Keratinocyte (primary cell): ENCODE results near the gene FASN. TPM values are rescaled to one million over a fixed set of nuclear protein-coding genes. Genes with fewer than 3 reads are reported as not detected.

Source experiments
- DNase-seq: peaks from one replicate; pipeline ENCODE4 v3.0.0-alpha.2; 2011; ENCODE audit warnings: low read depth, missing footprints, low spot score
- FAIRE-seq: peaks from 2 replicates; lab custom pipeline; 2011; peaks lifted over from hg19 to GRCh38; lab: Jason Lieb, UNC
- H2AFZ ChIP-seq: 2 replicates; pipeline ENCODE4 v1.6.0; 2012; ENCODE audit warnings: low read length, control low read depth, inconsistent platforms; ENCODE audit not compliant: control insufficient read depth
- H3K27ac ChIP-seq: 2 replicates; pipeline ENCODE4 v1.5.1; 2011; ENCODE audit warnings: low read length; ENCODE audit not compliant: control insufficient read depth, insufficient read depth
- H3K27me3 ChIP-seq: 3 replicates; pipeline ENCODE4 v1.6.0; 2011; ENCODE audit warnings: low read length; ENCODE audit not compliant: control insufficient read depth, insufficient read depth; ENCODE audit errors: extremely low read depth
- H3K36me3 ChIP-seq, 2 experiments: 2 replicates in 1 of 2; 3 replicates in 1 of 2; pipeline ENCODE4 v1.5.1; 2011; ENCODE audit warnings: low read length in 2 of 2, mild to moderate bottlenecking in 1 of 2; ENCODE audit not compliant: control insufficient read depth in 2 of 2, insufficient read depth in 2 of 2; ENCODE audit errors: extremely low read depth in 1 of 2
- H3K4me1 ChIP-seq: 3 replicates; pipeline ENCODE4 v1.5.1; 2011; ENCODE audit warnings: low read length; ENCODE audit not compliant: control insufficient read depth, insufficient read depth; ENCODE audit errors: extremely low read depth
- H3K4me2 ChIP-seq: 3 replicates; pipeline ENCODE4 v1.6.0; 2011; ENCODE audit warnings: low read depth, low read length; ENCODE audit not compliant: control insufficient read depth, insufficient read depth; ENCODE audit errors: extremely low read depth
- H3K4me3 ChIP-seq, 3 experiments: fragments of 200-600 bp in 1 of 3; sonication (generic) in 1 of 3; 2 replicates in 2 of 3; 3 replicates in 1 of 3; pipeline ENCODE4 v1.5.1; 2011 to 2016; ENCODE audit warnings: low read length in 3 of 3, mild to moderate bottlenecking in 3 of 3, control low read depth in 2 of 3, inconsistent platforms in 1 of 3, low read depth in 1 of 3, mixed read lengths in 1 of 3, mixed run types in 1 of 3, moderate library complexity in 1 of 3; ENCODE audit not compliant: control insufficient read depth in 2 of 3, insufficient read depth in 2 of 3; ENCODE audit errors: extremely low read depth in 1 of 3
- H3K79me2 ChIP-seq: 2 replicates; pipeline ENCODE4 v1.6.0; 2012; ENCODE audit warnings: low read length; ENCODE audit not compliant: control insufficient read depth, insufficient read depth
- H3K9ac ChIP-seq: 3 replicates; pipeline ENCODE4 v1.6.0; 2011; ENCODE audit warnings: low read length; ENCODE audit not compliant: control insufficient read depth, insufficient read depth; ENCODE audit errors: extremely low read depth
- H3K9me1 ChIP-seq: 3 replicates; pipeline ENCODE4 v1.6.0; 2011; ENCODE audit warnings: low read length; ENCODE audit not compliant: control insufficient read depth, insufficient read depth; ENCODE audit errors: extremely low read depth
- H3K9me3 ChIP-seq: 2 replicates; pipeline ENCODE4 v1.5.1; 2012; ENCODE audit warnings: low read depth, low read length; ENCODE audit not compliant: control insufficient read depth
- H4K20me1 ChIP-seq: 3 replicates; pipeline ENCODE4 v1.6.0; 2011; ENCODE audit warnings: low read length; ENCODE audit not compliant: control insufficient read depth, insufficient read depth; ENCODE audit errors: extremely low read depth
- EZH2 ChIP-seq: IDR thresholded peaks from one replicate; pipeline ENCODE4 v1.6.1; 2012; ENCODE audit warnings: inconsistent platforms, mild to moderate bottlenecking, low read length, moderate library complexity
- dilution Hi-C: fragments of 300-500 bp; cut with MboI; formaldehyde crosslinking; loops from one replicate; pipeline ENCODE4 v1.7.0; 2020; ENCODE audit warnings: low sequenced_read_pairs; ENCODE audit not compliant: extremely low pct_ligation_motif_present
- polyA plus RNA-seq, 5 experiments: library from polyadenylated mRNA; depleted of rRNA in 3 of 5; stranded (reverse) in 3 of 5; stranded (forward) in 1 of 5; unstranded in 1 of 5; fragments of >200 nt; gene quantifications; 1 replicate in 1 of 5; 2 replicates in 3 of 5; 3 replicates in 1 of 5; pipeline versions ENCODE4 v1.2.1 to v1.2.3, GENCODE V29; 2011 to 2012; ENCODE audit warnings: missing spikeins in 2 of 5, low read depth in 1 of 5, low replicate concordance in 1 of 5
- TF ChIP-seq, protein P1 (sequence below), 3 experiments: IDR thresholded peaks in 1 of 3; conservative IDR thresholded peaks in 1 of 3; optimal IDR thresholded peaks in 1 of 3; 2 replicates in 2 of 3; 3 replicates in 1 of 3; pipeline versions ENCODE3 to v1.5.1; 2011; ENCODE audit warnings: low read length in 3 of 3, mild to moderate bottlenecking in 3 of 3, moderate library complexity in 2 of 3, control low read depth in 1 of 3, inconsistent platforms in 1 of 3; ENCODE audit not compliant: insufficient read depth in 2 of 3; ENCODE audit errors: extremely low read depth in 1 of 3

The FASN gene
- polyA plus RNA-seq, 1 donor (not counting 4 experiments of a cell fraction or from before 2014, with no cell fraction given): 44.7 TPM

DNA sequence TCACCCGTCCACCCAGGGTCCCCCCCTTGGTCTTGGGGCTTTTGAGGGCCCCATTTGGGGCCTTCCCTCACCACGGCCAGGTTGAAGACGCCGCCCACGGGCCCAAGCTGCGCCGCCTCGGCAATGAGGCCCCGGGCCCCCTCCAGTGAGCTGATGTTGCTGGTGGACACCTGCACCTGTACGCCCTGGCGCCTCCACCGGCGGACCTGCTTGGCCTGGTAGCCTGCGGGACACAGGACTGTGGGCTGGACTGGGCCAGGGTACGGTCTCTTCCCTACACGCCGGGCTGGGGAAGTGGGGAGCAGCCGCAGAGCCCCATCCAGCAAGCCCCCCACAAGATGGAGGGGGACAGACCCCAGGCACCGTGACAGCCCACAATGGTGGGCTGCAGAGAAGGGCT, 15.6 kb downstream of the FASN start:
- no peaks in the 10 kb centered on the region for H3K9me1 ChIP-seq
- peaks cover 24% of the 10 kb centered on the region for H4K20me1 ChIP-seq
- dilution Hi-C loops: no loop called here
- peaks cover 13% of the 10 kb centered on the region for H3K79me2 ChIP-seq
- TF ChIP-seq EZH2: no peak
- TF ChIP-seq, protein P1, sequence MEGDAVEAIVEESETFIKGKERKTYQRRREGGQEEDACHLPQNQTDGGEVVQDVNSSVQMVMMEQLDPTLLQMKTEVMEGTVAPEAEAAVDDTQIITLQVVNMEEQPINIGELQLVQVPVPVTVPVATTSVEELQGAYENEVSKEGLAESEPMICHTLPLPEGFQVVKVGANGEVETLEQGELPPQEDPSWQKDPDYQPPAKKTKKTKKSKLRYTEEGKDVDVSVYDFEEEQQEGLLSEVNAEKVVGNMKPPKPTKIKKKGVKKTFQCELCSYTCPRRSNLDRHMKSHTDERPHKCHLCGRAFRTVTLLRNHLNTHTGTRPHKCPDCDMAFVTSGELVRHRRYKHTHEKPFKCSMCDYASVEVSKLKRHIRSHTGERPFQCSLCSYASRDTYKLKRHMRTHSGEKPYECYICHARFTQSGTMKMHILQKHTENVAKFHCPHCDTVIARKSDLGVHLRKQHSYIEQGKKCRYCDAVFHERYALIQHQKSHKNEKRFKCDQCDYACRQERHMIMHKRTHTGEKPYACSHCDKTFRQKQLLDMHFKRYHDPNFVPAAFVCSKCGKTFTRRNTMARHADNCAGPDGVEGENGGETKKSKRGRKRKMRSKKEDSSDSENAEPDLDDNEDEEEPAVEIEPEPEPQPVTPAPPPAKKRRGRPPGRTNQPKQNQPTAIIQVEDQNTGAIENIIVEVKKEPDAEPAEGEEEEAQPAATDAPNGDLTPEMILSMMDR (optimal IDR thresholded peaks at IDR 0.05 in 1 of 3, IDR thresholded peaks at IDR 0.05 in 1 of 3, conservative IDR thresholded peaks at IDR 0.05 in 1 of 3; ENCODE audit: extremely low read depth in 1 of 3, insufficient read depth in 2 of 3, low read length in 3 of 3): no peak
- H3K36me3 ChIP-seq: peaks cover 63 to 65% of the 10 kb centered on the region in 2 experiments
- H3K27ac ChIP-seq: no peak overlapping the region
- FAIRE-seq (no peak), DNase-seq (no peak)
- no peak overlapping the region for H3K9ac ChIP-seq
- no peak overlapping the region for H3K4me2 ChIP-seq
- H2AFZ ChIP-seq: no peak overlapping the region
- H3K27me3 ChIP-seq: no peaks in the 10 kb centered on the region
- H3K4me1 ChIP-seq: no peaks in the 10 kb centered on the region
- no peaks in the 10 kb centered on the region for H3K9me3 ChIP-seq
- no peak overlapping the region for H3K4me3 ChIP-seq

DNA sequence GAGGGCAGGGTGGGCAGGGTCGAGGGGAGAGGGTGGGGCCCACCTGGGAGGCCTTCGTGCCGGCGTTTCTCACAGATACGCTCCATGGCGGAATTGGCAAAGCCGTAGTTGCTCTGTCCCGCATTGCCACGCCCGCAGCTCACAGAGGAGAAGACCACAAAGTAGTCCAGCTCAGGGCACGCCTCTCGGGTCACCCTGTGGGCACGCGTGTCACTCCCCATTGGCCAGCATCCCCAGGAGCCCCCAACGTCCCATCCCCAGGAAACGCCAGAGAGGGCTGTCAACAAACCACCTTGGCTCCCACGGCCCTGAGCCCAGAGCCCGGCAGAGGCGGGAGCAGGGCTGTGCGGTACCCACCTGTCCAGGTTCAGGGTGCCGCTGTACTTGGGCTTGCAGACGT, 16.1 kb downstream of the FASN start:
- no peak for FAIRE-seq
- peaks cover 60 to 62% of the 10 kb centered on the region in 2 experiments for H3K36me3 ChIP-seq
- dilution Hi-C loops: no loop called here

More for the DNA sequence above, 16.1 kb downstream of the FASN start:
- no peak overlapping the region for H2AFZ ChIP-seq
- no peak overlapping the region for H3K4me2 ChIP-seq
- H3K9me1 ChIP-seq: no peaks in the 10 kb centered on the region
- H4K20me1 ChIP-seq: peaks cover 24% of the 10 kb centered on the region
- DNase-seq: no peak
- no peak for TF ChIP-seq EZH2
- TF ChIP-seq, protein P1 (optimal IDR thresholded peaks at IDR 0.05 in 1 of 3, IDR thresholded peaks at IDR 0.05 in 1 of 3, conservative IDR thresholded peaks at IDR 0.05 in 1 of 3; ENCODE audit: extremely low read depth in 1 of 3, insufficient read depth in 2 of 3, low read length in 3 of 3): no peak
- no peaks in the 10 kb centered on the region for H3K27me3 ChIP-seq
- H3K9ac ChIP-seq: no peak overlapping the region
- no peak overlapping the region for H3K4me3 ChIP-seq
- no peaks in the 10 kb centered on the region for H3K4me1 ChIP-seq
- H3K9me3 ChIP-seq: no peaks in the 10 kb centered on the region
- H3K79me2 ChIP-seq: peaks cover 10% of the 10 kb centered on the region
- H3K27ac ChIP-seq: no peak overlapping the region
